Ishikawa (cell line): ENCODE measurements around the gene HRH1.

Source experiments
- CEBPB ChIP-seq: IDR thresholded peaks from 2 replicates; pipeline ENCODE4 v1.6.1; 2012
- TAF1 ChIP-seq: IDR thresholded peaks from 2 replicates; pipeline ENCODE4 v1.6.1; 2012; ENCODE audit warnings: low read depth, mild to moderate bottlenecking
- TF ChIP-seq, protein P1 (sequence below): IDR thresholded peaks from 2 replicates; pipeline ENCODE4 v1.6.1; 2012

DNA sequence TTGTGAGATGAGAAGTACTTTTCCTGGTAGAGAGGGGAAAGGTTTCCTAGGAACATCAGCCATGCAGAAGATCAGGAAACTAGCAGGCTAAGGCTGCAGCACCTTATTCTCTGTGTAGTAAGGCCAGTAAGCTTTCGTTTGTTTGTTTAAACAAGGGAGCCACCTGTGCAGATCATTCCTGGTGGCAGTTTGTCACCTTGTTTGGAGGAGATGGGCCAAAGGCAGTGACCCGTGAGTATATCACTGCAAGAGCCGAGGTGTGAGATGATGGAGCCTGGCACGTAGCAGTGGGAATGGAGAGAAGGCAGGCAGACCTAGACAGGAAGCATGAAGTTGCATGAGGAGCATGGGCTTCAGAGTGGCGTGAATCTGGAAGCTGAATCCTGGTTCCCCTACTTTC lies 137.5 kb downstream of the HRH1 start:
- TF ChIP-seq CEBPB (no peak), TAF1 (no peak)
- TF ChIP-seq, protein P1, sequence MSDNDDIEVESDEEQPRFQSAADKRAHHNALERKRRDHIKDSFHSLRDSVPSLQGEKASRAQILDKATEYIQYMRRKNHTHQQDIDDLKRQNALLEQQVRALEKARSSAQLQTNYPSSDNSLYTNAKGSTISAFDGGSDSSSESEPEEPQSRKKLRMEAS = no peak
